Measurements from ENCODE around the gene LAMA3. TPM values are rescaled to one million over a fixed set of nuclear protein-coding genes. Genes with fewer than 3 reads are reported as not detected.

Gene LAMA3
- total RNA-seq, 1 experiment from 2014 or later: 8.1 TPM

GRCh38 chr18:24003288-24003687 lies 314.0 kb downstream of the LAMA3 start:
- DNase-seq (ENCODE audit: low read depth, low spot score) (no peak), ATAC-seq (no peak)
- no TSS peak for BruUV-seq (replicated peaks)
- intact Hi-C loops (cut with micrococcal nuclease; ENCODE audit: unreplicated experiment): no loop called here
- TF ChIP-seq CTCF (IDR thresholded peaks at IDR 0.05): no peak
- no peak for TF ChIP-seq SIN3A (IDR thresholded peaks at IDR 0.05; ENCODE audit: borderline replicate concordance, insufficient read depth, low read depth, low read length)
- no peak for TF ChIP-seq POLR2AphosphoS5 (IDR thresholded peaks at IDR 0.05; ENCODE audit: low read depth, low read length)
- no peak for TF ChIP-seq REST (IDR thresholded peaks at IDR 0.05; ENCODE audit: insufficient read depth in 1 of 2, low read depth in 2 of 2, low read length in 1 of 2)
- TF ChIP-seq TCF7L2 (IDR thresholded peaks at IDR 0.05; ENCODE audit: low read depth, low read length): no peak
- Histone ChIP-seq H3K27ac (ENCODE audit: low read length) (no peak overlapping the region), H3K4me3 (ENCODE audit: low read depth in 2 of 2, low read length in 2 of 2) (no peak overlapping the region), H3K4me1 (ENCODE audit: control insufficient read depth, insufficient read depth, low read length) (no peaks in the 10 kb centered on the region), H3K27me3 (ENCODE audit: control insufficient read depth, insufficient read depth, low read length) (no peaks in the 10 kb centered on the region; the same call in 1 of the 2 replicates), H3K9me3 (ENCODE audit: control insufficient read depth, insufficient read depth, low read depth, low read length) (no peaks in the 10 kb centered on the region), H3K36me3 (ENCODE audit: control insufficient read depth, insufficient read depth, low read length) (no peaks in the 10 kb centered on the region)
- ChIA-PET POLR2A (no interaction called here), CTCF (no interaction called here)
- in situ Hi-C loops (cut with HindIII; ENCODE audit: low pct_unique_long_range_greater_than_20kb, low sequenced_read_pairs): no loop called here

- Histone ChIP-seq H3K4me1 (ENCODE audit: control insufficient read depth, insufficient read depth, low read length) (no peaks in the 10 kb centered on the region), H3K36me3 (ENCODE audit: control insufficient read depth, insufficient read depth, low read length) (no peaks in the 10 kb centered on the region), H3K27me3 (ENCODE audit: control insufficient read depth, insufficient read depth, low read length) (no peaks in the 10 kb centered on the region; the same call in 1 of the 2 replicates), H3K9me3 (ENCODE audit: control insufficient read depth, insufficient read depth, low read depth, low read length) (no peaks in the 10 kb centered on the region), H3K4me3 (ENCODE audit: low read depth in 2 of 2, low read length in 2 of 2) (no peak overlapping the region), H3K27ac (ENCODE audit: low read length) (no peak overlapping the region)
- TF ChIP-seq CTCF (IDR thresholded peaks at IDR 0.05): no peak
- TF ChIP-seq REST (IDR thresholded peaks at IDR 0.05; ENCODE audit: insufficient read depth in 1 of 2, low read depth in 2 of 2, low read length in 1 of 2): no peak
- TF ChIP-seq TCF7L2 (IDR thresholded peaks at IDR 0.05; ENCODE audit: low read depth, low read length): no peak
- no peak for TF ChIP-seq POLR2AphosphoS5 (IDR thresholded peaks at IDR 0.05; ENCODE audit: low read depth, low read length)
- TF ChIP-seq SIN3A (IDR thresholded peaks at IDR 0.05; ENCODE audit: borderline replicate concordance, insufficient read depth, low read depth, low read length): no peak
- in situ Hi-C loops (cut with HindIII; ENCODE audit: low pct_unique_long_range_greater_than_20kb, low sequenced_read_pairs): no loop called here
- POLR2A ChIA-PET: no interaction called here
- ATAC-seq (no peak), DNase-seq (ENCODE audit: low read depth, low spot score) (no peak)
- no TSS peak for BruUV-seq (replicated peaks)
- CTCF ChIA-PET: no interaction called here
- intact Hi-C loops (cut with micrococcal nuclease; ENCODE audit: unreplicated experiment): no loop called here
Measured at GRCh38 chr18:24003903-24004640, 314.8 kb downstream of the LAMA3 start.

All from Panc1 (cell line).